ENCODE data around the gene CCDC66. TPM values are rescaled to one million over a fixed set of nuclear protein-coding genes. Genes with fewer than 3 reads are reported as not detected.

The CCDC66 gene
- total RNA-seq: 10 to 100 TPM; 27.1 to 51.5 TPM
- 10 to 100 TPM in 1 of 2 donors, 1 to 10 TPM in 1; 5.9 to 17.8 TPM for polyA plus RNA-seq
- long read RNA-seq, donor 1, partial matches to known transcripts: 6 of 20 reads
- long read RNA-seq, donor 1, other reads (novel, unspliced or antisense): 14 of 20 reads
- long read RNA-seq, donor 2, partial matches to known transcripts: 2 of 27 reads
- long read RNA-seq, donor 2, other reads (novel, unspliced or antisense): 20 of 27 reads

- ATAC-seq (ENCODE audit: low FRiP score) (peak; percentile 100), DNase-seq (peak; percentile 98 to 99)
- intact Hi-C loops (cut with DNase I): loop anchor here in 1 of 2 donors (5.0 kb wide), 1 partner anchor 125 kb away; the partner anchor contains the start of gene TASOR
- H3K9me3 ChIP-seq (ENCODE audit: control insufficient read depth, low read length): no peaks in the 10 kb centered on the region
- WGBS, 2 donors: 0% methylated on average over 51 to 54 of the region's 54 CpGs
- peaks cover 0 to 3% of the 10 kb centered on the region in 2 donors for H3K4me1 ChIP-seq (ENCODE audit: control insufficient read depth in 1 of 2, insufficient read depth in 2 of 2, low read length in 2 of 2)
- no peaks in the 10 kb centered on the region for H3K27me3 ChIP-seq (ENCODE audit: control insufficient read depth in 1 of 2, insufficient read depth in 2 of 2, low read length in 1 of 2)
- no peaks in the 10 kb centered on the region for H3K36me3 ChIP-seq (ENCODE audit: control insufficient read depth in 1 of 2, insufficient read depth in 2 of 2, low read length in 1 of 2)
- peak within 1 kb of the TSS; percentile 6 to 90 for H3K27ac ChIP-seq (ENCODE audit: low read depth in 1 of 2, low read length in 2 of 2)
- peak within 1 kb of the TSS; percentile 76 to 85 for H3K4me3 ChIP-seq (ENCODE audit: low read length in 2 of 2)
Observed at GRCh38 chr3:56556908-56557830, at the start of gene CCDC66. TSS of gene CCDC66 (plus strand) at chr3:56557175. CDS start at chr3:56557243, 68 bp downstream.

GRCh38 chr3:56519641-56520040, 37.3 kb upstream of the CCDC66 start:
- peaks cover 2% of the 10 kb centered on the region for H3K9me3 ChIP-seq (ENCODE audit: control insufficient read depth, low read length)
- no peak overlapping the region for H3K27ac ChIP-seq (ENCODE audit: low read depth in 1 of 2, low read length in 2 of 2)
- no peak overlapping the region for H3K4me3 ChIP-seq (ENCODE audit: low read length in 2 of 2)
- no peak for ATAC-seq (ENCODE audit: low FRiP score)
- intact Hi-C loops (cut with DNase I): no loop called here
- WGBS, 2 donors: 56 to 57% methylated on average over 1 of the region's 1 CpG
- no peaks in the 10 kb centered on the region for H3K4me1 ChIP-seq (ENCODE audit: control insufficient read depth in 1 of 2, insufficient read depth in 2 of 2, low read length in 2 of 2)
- no peaks in the 10 kb centered on the region for H3K36me3 ChIP-seq (ENCODE audit: control insufficient read depth in 1 of 2, insufficient read depth in 2 of 2, low read length in 1 of 2)
- H3K27me3 ChIP-seq (ENCODE audit: control insufficient read depth in 1 of 2, insufficient read depth in 2 of 2, low read length in 1 of 2): no peaks in the 10 kb centered on the region
- DNase-seq: no peak

- no peaks in the 10 kb centered on the region for H3K4me1 ChIP-seq (ENCODE audit: control insufficient read depth in 1 of 2, insufficient read depth in 2 of 2, low read length in 2 of 2)
- no peak overlapping the region for H3K27ac ChIP-seq (ENCODE audit: low read depth in 1 of 2, low read length in 2 of 2)
- no peak overlapping the region for H3K4me3 ChIP-seq (ENCODE audit: low read length in 2 of 2)
- WGBS, 2 donors: 24 to 25% methylated on average over 7 of the region's 7 CpGs
- H3K27me3 ChIP-seq (ENCODE audit: control insufficient read depth in 1 of 2, insufficient read depth in 2 of 2, low read length in 1 of 2): peaks cover 0 to 3% of the 10 kb centered on the region in 2 donors
- DNase-seq: no peak
- H3K9me3 ChIP-seq (ENCODE audit: control insufficient read depth, low read length): peaks cover 2% of the 10 kb centered on the region
- intact Hi-C loops (cut with DNase I): no loop called here
- H3K36me3 ChIP-seq (ENCODE audit: control insufficient read depth in 1 of 2, insufficient read depth in 2 of 2, low read length in 1 of 2): no peaks in the 10 kb centered on the region
- ATAC-seq (ENCODE audit: low FRiP score): no peak
Observed at GRCh38 chr3:56522374-56522773, 34.6 kb upstream of the CCDC66 start.

- 67 to 75% methylated on average over 1 of the region's 1 CpG for WGBS, 2 donors
- intact Hi-C loops (cut with DNase I): no loop called here
- Histone ChIP-seq H3K36me3 (ENCODE audit: control insufficient read depth in 1 of 2, insufficient read depth in 2 of 2, low read length in 1 of 2) (no peaks in the 10 kb centered on the region), H3K4me1 (ENCODE audit: control insufficient read depth in 1 of 2, insufficient read depth in 2 of 2, low read length in 2 of 2) (no peaks in the 10 kb centered on the region), H3K9me3 (ENCODE audit: control insufficient read depth, low read length) (peaks cover 2% of the 10 kb centered on the region), H3K27ac (ENCODE audit: low read depth in 1 of 2, low read length in 2 of 2) (no peak overlapping the region), H3K27me3 (ENCODE audit: control insufficient read depth in 1 of 2, insufficient read depth in 2 of 2, low read length in 1 of 2) (peaks cover 0 to 3% of the 10 kb centered on the region in 2 donors), H3K4me3 (ENCODE audit: low read length in 2 of 2) (no peak overlapping the region)
- no peak for DNase-seq
- no peak for ATAC-seq (ENCODE audit: low FRiP score)
Observed at GRCh38 chr3:56525291-56525690, 31.7 kb upstream of the CCDC66 start.

- no peak for DNase-seq
- H3K4me1 ChIP-seq (ENCODE audit: control insufficient read depth in 1 of 2, insufficient read depth in 2 of 2, low read length in 2 of 2): no peaks in the 10 kb centered on the region
- no peaks in the 10 kb centered on the region for H3K36me3 ChIP-seq (ENCODE audit: control insufficient read depth in 1 of 2, insufficient read depth in 2 of 2, low read length in 1 of 2)
- 42 to 43% methylated on average over 2 of the region's 2 CpGs for WGBS, 2 donors
- H3K27ac ChIP-seq (ENCODE audit: low read depth in 1 of 2, low read length in 2 of 2): no peak overlapping the region
- intact Hi-C loops (cut with DNase I): no loop called here
- no peak for ATAC-seq (ENCODE audit: low FRiP score)
- H3K27me3 ChIP-seq (ENCODE audit: control insufficient read depth in 1 of 2, insufficient read depth in 2 of 2, low read length in 1 of 2): peaks cover 0 to 2% of the 10 kb centered on the region in 2 donors
- peaks cover 4% of the 10 kb centered on the region for H3K9me3 ChIP-seq (ENCODE audit: control insufficient read depth, low read length)
- H3K4me3 ChIP-seq (ENCODE audit: low read length in 2 of 2): no peak overlapping the region
Observed at GRCh38 chr3:56536735-56537134, 20.2 kb upstream of the CCDC66 start.

GRCh38 chr3:56547486-56547885, 9.5 kb upstream of the CCDC66 start:
- H3K27ac ChIP-seq (ENCODE audit: low read depth in 1 of 2, low read length in 2 of 2): no peak overlapping the region
- no peaks in the 10 kb centered on the region for H3K27me3 ChIP-seq (ENCODE audit: control insufficient read depth in 1 of 2, insufficient read depth in 2 of 2, low read length in 1 of 2)
- intact Hi-C loops (cut with DNase I): no loop called here
- H3K9me3 ChIP-seq (ENCODE audit: control insufficient read depth, low read length): no peaks in the 10 kb centered on the region
- 8 to 15% methylated on average over 3 of the region's 3 CpGs for WGBS, 2 donors
- DNase-seq (no peak), ATAC-seq (ENCODE audit: low FRiP score) (no peak)
- no peaks in the 10 kb centered on the region for H3K4me1 ChIP-seq (ENCODE audit: control insufficient read depth in 1 of 2, insufficient read depth in 2 of 2, low read length in 2 of 2)
- no peak overlapping the region for H3K4me3 ChIP-seq (ENCODE audit: low read length in 2 of 2)
- H3K36me3 ChIP-seq (ENCODE audit: control insufficient read depth in 1 of 2, insufficient read depth in 2 of 2, low read length in 1 of 2): no peaks in the 10 kb centered on the region

- Histone ChIP-seq H3K27ac (ENCODE audit: low read depth in 1 of 2, low read length in 2 of 2) (no peak overlapping the region), H3K36me3 (ENCODE audit: control insufficient read depth in 1 of 2, insufficient read depth in 2 of 2, low read length in 1 of 2) (no peaks in the 10 kb centered on the region), H3K4me1 (ENCODE audit: control insufficient read depth in 1 of 2, insufficient read depth in 2 of 2, low read length in 2 of 2) (peaks cover 0 to 3% of the 10 kb centered on the region in 2 donors), H3K27me3 (ENCODE audit: control insufficient read depth in 1 of 2, insufficient read depth in 2 of 2, low read length in 1 of 2) (no peaks in the 10 kb centered on the region), H3K9me3 (ENCODE audit: control insufficient read depth, low read length) (no peaks in the 10 kb centered on the region), H3K4me3 (ENCODE audit: low read length in 2 of 2) (peak overlapping the region; percentile 76 to 85)
- 19 to 20% methylated on average over 7 of the region's 7 CpGs for WGBS, 2 donors
- ATAC-seq (ENCODE audit: low FRiP score): no peak
- intact Hi-C loops (cut with DNase I): loop anchor here in 1 of 2 donors (5.0 kb wide), 1 partner anchor 124 kb away; the partner anchor contains the start of gene TASOR
- DNase-seq: no peak
Observed at GRCh38 chr3:56557831-56558170, 826 bp downstream of the CCDC66 start.

GRCh38 chr3:56573501-56573900, 16.5 kb downstream of the CCDC66 start:
- H3K27me3 ChIP-seq (ENCODE audit: control insufficient read depth in 1 of 2, insufficient read depth in 2 of 2, low read length in 1 of 2): no peaks in the 10 kb centered on the region
- 98 to 100% methylated on average over 1 of the region's 1 CpG for WGBS, 2 donors
- no peak for ATAC-seq (ENCODE audit: low FRiP score)

More at GRCh38 chr3:56573501-56573900, 16.5 kb downstream of the CCDC66 start:
- H3K4me1 ChIP-seq (ENCODE audit: control insufficient read depth in 1 of 2, insufficient read depth in 2 of 2, low read length in 2 of 2): no peaks in the 10 kb centered on the region
- intact Hi-C loops (cut with DNase I): no loop called here
- no peak overlapping the region for H3K4me3 ChIP-seq (ENCODE audit: low read length in 2 of 2)
- H3K27ac ChIP-seq (ENCODE audit: low read depth in 1 of 2, low read length in 2 of 2): no peak overlapping the region
- H3K36me3 ChIP-seq (ENCODE audit: control insufficient read depth in 1 of 2, insufficient read depth in 2 of 2, low read length in 1 of 2): peaks cover 0 to 5% of the 10 kb centered on the region in 2 donors
- no peak for DNase-seq
- no peaks in the 10 kb centered on the region for H3K9me3 ChIP-seq (ENCODE audit: control insufficient read depth, low read length)
